Panc1 (cell line): ENCODE measurements around the gene CFAP20. TPM values are rescaled to one million over a fixed set of nuclear protein-coding genes. Genes with fewer than 3 reads are reported as not detected.

Source experiments
- ATAC-seq: fragments of 200-7000 bp; cut with Tn5 transposase; 2 replicates; pipeline ENCODE4 v1.9.1; 2020; ENCODE audit warnings: mild to moderate bottlenecking, moderate library complexity
- BruUV-seq: library from RNA; stranded (reverse); fragments of 400-500 nt; replicated peaks from 2 replicates; lab custom pipeline; 2021; lab: Mats Ljungman, UMichigan
- CTCF ChIA-PET: fragments of 300-600 bp; sonication (Branson Sonifier 250); formaldehyde crosslinking; loops from one replicate; lab custom pipeline; 2022; ENCODE audit warnings: antibody characterized with exemption; lab: Charles Lee
- POLR2A ChIA-PET: fragments of 300-600 bp; sonication (Branson Sonifier 250); formaldehyde crosslinking; loops from one replicate; lab custom pipeline; 2022; ENCODE audit warnings: antibody characterized with exemption; lab: Charles Lee
- DNase-seq: peaks from one replicate; pipeline ENCODE4 v3.0.0-alpha.2; 2010; ENCODE audit warnings: low read depth, low spot score
- H3K27ac ChIP-seq: 2 replicates; pipeline ENCODE4 v1.5.1; 2011; ENCODE audit warnings: mild to moderate bottlenecking, low read length, inconsistent platforms
- H3K27me3 ChIP-seq: fragments of 200-500 bp; sonication (Bioruptor generic); 2 replicates; pipeline ENCODE4 v1.6.0; 2014; ENCODE audit warnings: low read length, inconsistent platforms; ENCODE audit not compliant: control insufficient read depth, insufficient read depth
- H3K36me3 ChIP-seq: fragments of 200-500 bp; sonication (Bioruptor generic); 2 replicates; pipeline ENCODE4 v1.5.1; 2014; ENCODE audit warnings: inconsistent platforms, mild to moderate bottlenecking, low read length, moderate library complexity; ENCODE audit not compliant: control insufficient read depth, insufficient read depth
- H3K4me1 ChIP-seq: 2 replicates; pipeline ENCODE4 v1.5.1; 2011; ENCODE audit warnings: inconsistent platforms, mild to moderate bottlenecking, low read length, moderate library complexity; ENCODE audit not compliant: control insufficient read depth, insufficient read depth
- H3K4me3 ChIP-seq, 2 experiments: 2 replicates each; pipeline ENCODE4 v1.5.1; 2011 to 2012; ENCODE audit warnings: low read depth in 2 of 2, low read length in 2 of 2, mild to moderate bottlenecking in 2 of 2, inconsistent platforms in 1 of 2, moderate library complexity in 1 of 2
- H3K9me3 ChIP-seq: fragments of 200-500 bp; sonication (Bioruptor generic); 2 replicates; pipeline ENCODE4 v1.5.1; 2014; ENCODE audit warnings: low read depth, mild to moderate bottlenecking, inconsistent platforms, low read length, moderate library complexity; ENCODE audit not compliant: control insufficient read depth, insufficient read depth
- POLR2AphosphoS5 ChIP-seq: IDR thresholded peaks from 2 replicates; pipeline ENCODE4 v1.6.1; 2012; ENCODE audit warnings: mild to moderate bottlenecking, low read depth, low read length, moderate library complexity
- SIN3A ChIP-seq: IDR thresholded peaks from 2 replicates; pipeline ENCODE4 v1.6.1; 2012; ENCODE audit warnings: low read depth, mild to moderate bottlenecking, low read length, moderate library complexity, borderline replicate concordance; ENCODE audit not compliant: insufficient read depth
- TCF7L2 ChIP-seq: IDR thresholded peaks from 2 replicates; pipeline ENCODE4 v1.6.1; 2011; ENCODE audit warnings: mild to moderate bottlenecking, low read depth, low read length, inconsistent platforms
- in situ Hi-C: cut with HindIII; loops from 2 replicates; pipeline ENCODE4 v1.10.0; 2016; ENCODE audit warnings: low sequenced_read_pairs, low pct_unique_long_range_greater_than_20kb
- intact Hi-C: fragments of 100-400 bp; cut with micrococcal nuclease; formaldehyde crosslinking; loops from one replicate; pipeline ENCODE4 v1.10.0; 2022; ENCODE audit not compliant: unreplicated experiment
- total RNA-seq: library from RNA; stranded (reverse); gene quantifications from one replicate; pipeline ENCODE4 v1.2.1, GENCODE V29; 2021; ENCODE audit not compliant: unreplicated experiment
- TF ChIP-seq, protein P1 (sequence below): fragments of 450-650 bp; IDR thresholded peaks from 2 replicates; pipeline ENCODE4 v1.5.1; 2017; ENCODE audit warnings: mild to moderate bottlenecking
- TF ChIP-seq, protein P2 (sequence below), 2 experiments: IDR thresholded peaks; 2 replicates each; pipeline ENCODE4 v1.6.1; 2011 to 2012; ENCODE audit warnings: low read depth in 2 of 2, control low read depth in 1 of 2, low read length in 1 of 2, mild to moderate bottlenecking in 1 of 2, moderate library complexity in 1 of 2; ENCODE audit not compliant: insufficient read depth in 1 of 2

CFAP20 gene
- total RNA-seq, 1 experiment from 2014 or later, result 25.9 TPM

DNA sequence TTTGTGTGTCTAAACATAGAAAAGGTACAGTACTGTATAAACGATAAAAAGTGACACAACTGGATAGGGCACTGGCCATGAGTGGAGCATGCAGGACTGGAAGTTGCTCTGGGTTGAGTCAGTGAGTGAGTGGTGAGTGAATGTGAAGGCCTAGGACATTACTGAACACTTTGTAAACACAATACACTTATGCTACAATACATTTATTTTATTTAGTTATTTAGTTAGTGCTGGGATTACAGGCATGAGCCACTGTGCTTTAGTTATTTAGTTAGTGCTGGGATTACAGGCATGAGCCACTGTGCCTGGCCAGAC is 4.6 kb downstream of the CFAP20 start:
- in situ Hi-C loops, result loop anchor here (25.0 kb wide), 1 partner anchor 112 kb away; the partner anchor contains the start of genes USB1 and ZNF319
- intact Hi-C loops, result no loop called here
- H3K4me1 ChIP-seq, result peaks cover 12% of the 10 kb centered on the region
- no TSS peak for BruUV-seq
- no peak for ATAC-seq
- H3K4me3 ChIP-seq, result no peak overlapping the region
- no peak for DNase-seq
- no peak overlapping the region for H3K27ac ChIP-seq
- H3K9me3 ChIP-seq, result no peaks in the 10 kb centered on the region
- no peak for TF ChIP-seq SIN3A
- TF ChIP-seq, protein P1, sequence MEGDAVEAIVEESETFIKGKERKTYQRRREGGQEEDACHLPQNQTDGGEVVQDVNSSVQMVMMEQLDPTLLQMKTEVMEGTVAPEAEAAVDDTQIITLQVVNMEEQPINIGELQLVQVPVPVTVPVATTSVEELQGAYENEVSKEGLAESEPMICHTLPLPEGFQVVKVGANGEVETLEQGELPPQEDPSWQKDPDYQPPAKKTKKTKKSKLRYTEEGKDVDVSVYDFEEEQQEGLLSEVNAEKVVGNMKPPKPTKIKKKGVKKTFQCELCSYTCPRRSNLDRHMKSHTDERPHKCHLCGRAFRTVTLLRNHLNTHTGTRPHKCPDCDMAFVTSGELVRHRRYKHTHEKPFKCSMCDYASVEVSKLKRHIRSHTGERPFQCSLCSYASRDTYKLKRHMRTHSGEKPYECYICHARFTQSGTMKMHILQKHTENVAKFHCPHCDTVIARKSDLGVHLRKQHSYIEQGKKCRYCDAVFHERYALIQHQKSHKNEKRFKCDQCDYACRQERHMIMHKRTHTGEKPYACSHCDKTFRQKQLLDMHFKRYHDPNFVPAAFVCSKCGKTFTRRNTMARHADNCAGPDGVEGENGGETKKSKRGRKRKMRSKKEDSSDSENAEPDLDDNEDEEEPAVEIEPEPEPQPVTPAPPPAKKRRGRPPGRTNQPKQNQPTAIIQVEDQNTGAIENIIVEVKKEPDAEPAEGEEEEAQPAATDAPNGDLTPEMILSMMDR, result no peak
- no peak for TF ChIP-seq POLR2AphosphoS5
- TF ChIP-seq, protein P2, sequence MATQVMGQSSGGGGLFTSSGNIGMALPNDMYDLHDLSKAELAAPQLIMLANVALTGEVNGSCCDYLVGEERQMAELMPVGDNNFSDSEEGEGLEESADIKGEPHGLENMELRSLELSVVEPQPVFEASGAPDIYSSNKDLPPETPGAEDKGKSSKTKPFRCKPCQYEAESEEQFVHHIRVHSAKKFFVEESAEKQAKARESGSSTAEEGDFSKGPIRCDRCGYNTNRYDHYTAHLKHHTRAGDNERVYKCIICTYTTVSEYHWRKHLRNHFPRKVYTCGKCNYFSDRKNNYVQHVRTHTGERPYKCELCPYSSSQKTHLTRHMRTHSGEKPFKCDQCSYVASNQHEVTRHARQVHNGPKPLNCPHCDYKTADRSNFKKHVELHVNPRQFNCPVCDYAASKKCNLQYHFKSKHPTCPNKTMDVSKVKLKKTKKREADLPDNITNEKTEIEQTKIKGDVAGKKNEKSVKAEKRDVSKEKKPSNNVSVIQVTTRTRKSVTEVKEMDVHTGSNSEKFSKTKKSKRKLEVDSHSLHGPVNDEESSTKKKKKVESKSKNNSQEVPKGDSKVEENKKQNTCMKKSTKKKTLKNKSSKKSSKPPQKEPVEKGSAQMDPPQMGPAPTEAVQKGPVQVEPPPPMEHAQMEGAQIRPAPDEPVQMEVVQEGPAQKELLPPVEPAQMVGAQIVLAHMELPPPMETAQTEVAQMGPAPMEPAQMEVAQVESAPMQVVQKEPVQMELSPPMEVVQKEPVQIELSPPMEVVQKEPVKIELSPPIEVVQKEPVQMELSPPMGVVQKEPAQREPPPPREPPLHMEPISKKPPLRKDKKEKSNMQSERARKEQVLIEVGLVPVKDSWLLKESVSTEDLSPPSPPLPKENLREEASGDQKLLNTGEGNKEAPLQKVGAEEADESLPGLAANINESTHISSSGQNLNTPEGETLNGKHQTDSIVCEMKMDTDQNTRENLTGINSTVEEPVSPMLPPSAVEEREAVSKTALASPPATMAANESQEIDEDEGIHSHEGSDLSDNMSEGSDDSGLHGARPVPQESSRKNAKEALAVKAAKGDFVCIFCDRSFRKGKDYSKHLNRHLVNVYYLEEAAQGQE (IDR thresholded peaks at IDR 0.05; ENCODE audit: insufficient read depth in 1 of 2, low read depth in 2 of 2, low read length in 1 of 2), result no peak
- TF ChIP-seq TCF7L2, result no peak
- no peaks in the 10 kb centered on the region for H3K36me3 ChIP-seq
- no peaks in the 10 kb centered on the region for H3K27me3 ChIP-seq
- CTCF ChIA-PET, result no interaction called here
- POLR2A ChIA-PET, result no interaction called here

DNA sequence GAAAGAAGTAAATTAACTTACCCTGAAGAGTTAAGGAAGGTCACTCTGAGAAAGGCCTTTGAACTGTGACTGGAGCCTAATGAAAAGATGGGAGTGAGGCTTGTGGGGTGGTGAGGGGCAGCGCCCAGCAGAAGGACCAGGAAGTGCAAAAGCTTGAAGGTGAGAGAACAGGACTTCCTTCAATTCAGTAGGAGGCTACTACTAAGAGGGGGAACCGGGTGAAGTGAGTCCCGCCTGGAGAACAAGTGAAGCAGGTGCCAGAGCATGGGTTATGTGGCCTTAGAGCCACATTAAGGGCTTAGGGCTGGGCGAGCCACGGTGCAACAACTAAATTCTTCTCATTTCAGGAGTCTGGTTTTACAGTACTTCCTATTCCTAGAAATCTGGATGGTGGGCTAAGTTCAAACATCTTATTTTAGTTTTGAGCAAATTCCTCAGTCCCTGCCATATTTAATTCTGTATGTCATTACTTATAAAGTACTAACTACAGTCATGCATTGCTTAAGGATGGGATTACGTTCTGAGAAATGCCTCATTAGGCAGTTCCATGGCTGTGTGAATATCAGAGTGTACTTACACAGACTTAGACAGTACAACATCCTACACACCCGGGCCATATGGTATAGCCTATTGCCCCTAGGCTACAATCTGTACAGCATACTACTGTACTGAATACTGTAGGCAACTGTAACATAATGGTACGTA is 5.1 kb downstream of the CFAP20 start:
- TF ChIP-seq POLR2AphosphoS5 (no peak), TCF7L2 (no peak), SIN3A (no peak)
- TF ChIP-seq, protein P2 (IDR thresholded peaks at IDR 0.05; ENCODE audit: insufficient read depth in 1 of 2, low read depth in 2 of 2, low read length in 1 of 2), result no peak
- TF ChIP-seq, protein P1, result no peak
- Histone ChIP-seq H3K36me3 (no peaks in the 10 kb centered on the region), H3K27ac (no peak overlapping the region), H3K4me1 (peaks cover 12% of the 10 kb centered on the region), H3K4me3 (no peak overlapping the region), H3K9me3 (no peaks in the 10 kb centered on the region), H3K27me3 (no peaks in the 10 kb centered on the region)
- POLR2A ChIA-PET, result no interaction called here
- in situ Hi-C loops (loop anchor here (25.0 kb wide), 1 partner anchor 112 kb away; the partner anchor contains the start of genes USB1 and ZNF319), intact Hi-C loops (no loop called here)
- no TSS peak for BruUV-seq
- no peak for ATAC-seq
- DNase-seq, result no peak
- CTCF ChIA-PET, result no interaction called here
